Activated T-cell treated with anti-CD3 and anti-CD28 coated beads, Interleukin-2, amount 50 U/mL, for 24 hours (primary cell): ENCODE data around the gene ADARB2.
"Not testable (repeated sequence)": the region's sequence is repeated elsewhere in the genome, so short reads cannot be mapped to it uniquely, and the experiment has no call there.

Source experiments
- DNase-seq: peaks from one replicate; pipeline ENCODE4 v3.0.0-alpha.2; 2020
- H3K27ac Mint-ChIP-seq: 2 replicates; pipeline ENCODE4 v1.8.0; 2020; ENCODE audit warnings: mild to moderate bottlenecking, mixed read lengths
- H3K27me3 Mint-ChIP-seq: 2 replicates; pipeline ENCODE4 v1.8.0; 2020; ENCODE audit warnings: mixed read lengths
- H3K36me3 Mint-ChIP-seq: 2 replicates; pipeline ENCODE4 v1.8.0; 2020; ENCODE audit warnings: low read depth, mixed read lengths
- H3K4me1 Mint-ChIP-seq: 2 replicates; pipeline ENCODE4 v1.8.0; 2020; ENCODE audit warnings: low read depth, mixed read lengths
- H3K4me3 Mint-ChIP-seq: 2 replicates; pipeline ENCODE4 v1.8.0; 2020; ENCODE audit warnings: mild to moderate bottlenecking, moderate library complexity, mixed read lengths
- H3K9me3 Mint-ChIP-seq: 2 replicates; pipeline ENCODE4 v1.8.0; 2020; ENCODE audit warnings: mixed read lengths

ADARB2 gene

GRCh38 chr10:1230138-1230537 is 507.2 kb downstream of the ADARB2 start:
- Mint-ChIP-seq H3K4me3 (no peak overlapping the region), H3K36me3 (no peaks in the 10 kb centered on the region), H3K4me1 (no peaks in the 10 kb centered on the region), H3K9me3 (no peaks in the 10 kb centered on the region), H3K27me3 (peaks cover 23% of the 10 kb centered on the region), H3K27ac (no peak overlapping the region)
- DNase-seq = no peak

- no peaks in the 10 kb centered on the region for H3K36me3 Mint-ChIP-seq
- peaks cover 28% of the 10 kb centered on the region for H3K27me3 Mint-ChIP-seq
- no peak for DNase-seq
- no peak overlapping the region for H3K27ac Mint-ChIP-seq
- H3K4me3 Mint-ChIP-seq = no peak overlapping the region
- no peaks in the 10 kb centered on the region for H3K4me1 Mint-ChIP-seq
- H3K9me3 Mint-ChIP-seq = peaks cover 2% of the 10 kb centered on the region
Observed at GRCh38 chr10:1229574-1229973, 507.8 kb downstream of the ADARB2 start.

GRCh38 chr10:1229116-1229515 is 508.2 kb downstream of the ADARB2 start:
- Mint-ChIP-seq H3K27me3 (peaks cover 29% of the 10 kb centered on the region), H3K4me1 (no peaks in the 10 kb centered on the region), H3K4me3 (no peak overlapping the region), H3K9me3 (peaks cover 3% of the 10 kb centered on the region), H3K27ac (no peak overlapping the region), H3K36me3 (no peaks in the 10 kb centered on the region)
- DNase-seq = no peak

- Mint-ChIP-seq H3K27ac (no peak overlapping the region), H3K36me3 (no peaks in the 10 kb centered on the region), H3K9me3 (peaks cover 3% of the 10 kb centered on the region), H3K4me1 (no peaks in the 10 kb centered on the region), H3K4me3 (no peak overlapping the region), H3K27me3 (peaks cover 27% of the 10 kb centered on the region)
- no peak for DNase-seq
Observed at GRCh38 chr10:1228467-1228975, 508.8 kb downstream of the ADARB2 start.

GRCh38 chr10:1227510-1228402 is 509.6 kb downstream of the ADARB2 start:
- Mint-ChIP-seq H3K36me3 (no peaks in the 10 kb centered on the region), H3K9me3 (peaks cover 3% of the 10 kb centered on the region), H3K4me3 (no peak overlapping the region), H3K27ac (no peak overlapping the region), H3K4me1 (no peaks in the 10 kb centered on the region), H3K27me3 (peaks cover 26% of the 10 kb centered on the region)
- no peak for DNase-seq

- H3K27ac Mint-ChIP-seq, H3K9me3 Mint-ChIP-seq, H3K36me3 Mint-ChIP-seq, H3K4me3 Mint-ChIP-seq, DNase-seq, H3K4me1 Mint-ChIP-seq: not testable (repeated sequence)
- H3K27me3 Mint-ChIP-seq = peaks cover 26% of the 10 kb centered on the region
Observed at GRCh38 chr10:1226907-1227306, 510.4 kb downstream of the ADARB2 start.

- H3K27ac Mint-ChIP-seq, H3K36me3 Mint-ChIP-seq, DNase-seq, H3K4me1 Mint-ChIP-seq, H3K4me3 Mint-ChIP-seq, H3K27me3 Mint-ChIP-seq, H3K9me3 Mint-ChIP-seq: not testable (repeated sequence)
Observed at GRCh38 chr10:1219874-1220273, 517.5 kb downstream of the ADARB2 start.

- Mint-ChIP-seq H3K4me3 (no peak overlapping the region), H3K27me3 (no peaks in the 10 kb centered on the region), H3K27ac (no peak overlapping the region), H3K4me1 (no peaks in the 10 kb centered on the region), H3K9me3 (no peaks in the 10 kb centered on the region), H3K36me3 (no peaks in the 10 kb centered on the region)
- no peak for DNase-seq
Observed at GRCh38 chr10:1217661-1218060, 519.7 kb downstream of the ADARB2 start.

GRCh38 chr10:1217237-1217587 is 520.1 kb downstream of the ADARB2 start:
- DNase-seq = no peak
- H3K27me3 Mint-ChIP-seq = no peaks in the 10 kb centered on the region
- no peaks in the 10 kb centered on the region for H3K9me3 Mint-ChIP-seq
- H3K27ac Mint-ChIP-seq = no peak overlapping the region
- no peaks in the 10 kb centered on the region for H3K4me1 Mint-ChIP-seq
- H3K36me3 Mint-ChIP-seq = no peaks in the 10 kb centered on the region
- no peak overlapping the region for H3K4me3 Mint-ChIP-seq

- Mint-ChIP-seq H3K27me3 (no peaks in the 10 kb centered on the region), H3K27ac (no peak overlapping the region), H3K9me3 (no peaks in the 10 kb centered on the region), H3K4me1 (no peaks in the 10 kb centered on the region), H3K36me3 (no peaks in the 10 kb centered on the region), H3K4me3 (no peak overlapping the region)
- DNase-seq = no peak
Observed at GRCh38 chr10:1216574-1217236, 520.6 kb downstream of the ADARB2 start.

GRCh38 chr10:1215862-1216573 is 521.3 kb downstream of the ADARB2 start:
- H3K27ac Mint-ChIP-seq = no peak overlapping the region
- no peak overlapping the region for H3K4me3 Mint-ChIP-seq
- no peaks in the 10 kb centered on the region for H3K36me3 Mint-ChIP-seq
- no peaks in the 10 kb centered on the region for H3K9me3 Mint-ChIP-seq
- H3K4me1 Mint-ChIP-seq = no peaks in the 10 kb centered on the region
- DNase-seq = no peak
- H3K27me3 Mint-ChIP-seq = no peaks in the 10 kb centered on the region

- Mint-ChIP-seq H3K9me3 (no peaks in the 10 kb centered on the region), H3K4me1 (no peaks in the 10 kb centered on the region), H3K27ac (no peak overlapping the region), H3K4me3 (no peak overlapping the region), H3K36me3 (no peaks in the 10 kb centered on the region), H3K27me3 (no peaks in the 10 kb centered on the region)
- DNase-seq = no peak
Observed at GRCh38 chr10:1214882-1215540, 522.3 kb downstream of the ADARB2 start.

GRCh38 chr10:1214071-1214675 is 523.2 kb downstream of the ADARB2 start:
- Mint-ChIP-seq H3K4me1 (no peaks in the 10 kb centered on the region), H3K27ac (no peak overlapping the region), H3K27me3 (no peaks in the 10 kb centered on the region), H3K36me3 (no peaks in the 10 kb centered on the region), H3K4me3 (no peak overlapping the region), H3K9me3 (no peaks in the 10 kb centered on the region)
- DNase-seq = no peak
